ENCODE data around the gene ANKRD63.

- TF ChIP-seq CTCF (IDR thresholded peaks at IDR 0.05 in 8 of 11, conservative IDR thresholded peaks at IDR 0.05 in 3 of 11) = no peak
- TF ChIP-seq POLR2AphosphoS5 (IDR thresholded peaks at IDR 0.05) = no peak
- TF ChIP-seq POLR2A (IDR thresholded peaks at IDR 0.05) = no peak
These were observed 24.0 kb upstream of the ANKRD63 start for GRCh38 chr15:40306908-40307307.
